Sigmoid colon (tissue), 3 donors: Measurements from ENCODE around the gene LPAR1.

Experiments used
- CTCF ChIP-seq, 4 experiments: fragments of 450-650 bp in 3 of 4; fragments of 200-600 bp in 1 of 4; IDR thresholded peaks; one replicate each; pipeline ENCODE4 v1.5.1; 2016 to 2019; ENCODE audit warnings: antibody characterized with exemption in 4 of 4, mild to moderate bottlenecking in 3 of 4, moderate library complexity in 2 of 4
- POLR2A ChIP-seq, 2 donors: fragments of 450-650 bp; IDR thresholded peaks; one replicate each; pipeline ENCODE4 v1.6.1; 2016; ENCODE audit warnings: antibody characterized with exemption in 2 of 2, mild to moderate bottlenecking in 2 of 2, moderate library complexity in 2 of 2

GRCh38 chr9:110938242-110938641 is 100.0 kb downstream of the LPAR1 start:
- TF ChIP-seq CTCF (IDR thresholded peaks at IDR 0.05) (no peak), POLR2A (IDR thresholded peaks at IDR 0.05) (no peak)
